ENCODE results near the gene GPR150.

Gene GPR150

GRCh38 chr5:95595289-95595931, 24.5 kb upstream of the GPR150 start:
- TF ChIP-seq, protein P1, sequence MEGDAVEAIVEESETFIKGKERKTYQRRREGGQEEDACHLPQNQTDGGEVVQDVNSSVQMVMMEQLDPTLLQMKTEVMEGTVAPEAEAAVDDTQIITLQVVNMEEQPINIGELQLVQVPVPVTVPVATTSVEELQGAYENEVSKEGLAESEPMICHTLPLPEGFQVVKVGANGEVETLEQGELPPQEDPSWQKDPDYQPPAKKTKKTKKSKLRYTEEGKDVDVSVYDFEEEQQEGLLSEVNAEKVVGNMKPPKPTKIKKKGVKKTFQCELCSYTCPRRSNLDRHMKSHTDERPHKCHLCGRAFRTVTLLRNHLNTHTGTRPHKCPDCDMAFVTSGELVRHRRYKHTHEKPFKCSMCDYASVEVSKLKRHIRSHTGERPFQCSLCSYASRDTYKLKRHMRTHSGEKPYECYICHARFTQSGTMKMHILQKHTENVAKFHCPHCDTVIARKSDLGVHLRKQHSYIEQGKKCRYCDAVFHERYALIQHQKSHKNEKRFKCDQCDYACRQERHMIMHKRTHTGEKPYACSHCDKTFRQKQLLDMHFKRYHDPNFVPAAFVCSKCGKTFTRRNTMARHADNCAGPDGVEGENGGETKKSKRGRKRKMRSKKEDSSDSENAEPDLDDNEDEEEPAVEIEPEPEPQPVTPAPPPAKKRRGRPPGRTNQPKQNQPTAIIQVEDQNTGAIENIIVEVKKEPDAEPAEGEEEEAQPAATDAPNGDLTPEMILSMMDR (IDR thresholded peaks at IDR 0.05; ENCODE audit: insufficient read depth, low read depth, low read length, missing control alignments): no peak
- DNase-seq (ENCODE audit: low read depth): no peak
- no peak overlapping the region for H3K4me3 ChIP-seq (ENCODE audit: low read depth, low read length)

- no peak for DNase-seq (ENCODE audit: low read depth)
- H3K4me3 ChIP-seq (ENCODE audit: low read depth, low read length): no peak overlapping the region
- TF ChIP-seq, protein P1 (IDR thresholded peaks at IDR 0.05; ENCODE audit: insufficient read depth, low read depth, low read length, missing control alignments): no peak
These were observed 20.6 kb upstream of the GPR150 start for GRCh38 chr5:95599252-95599651.

GRCh38 chr5:95600557-95600956, 19.3 kb upstream of the GPR150 start:
- TF ChIP-seq, protein P1 (IDR thresholded peaks at IDR 0.05; ENCODE audit: insufficient read depth, low read depth, low read length, missing control alignments): no peak
- no peak for DNase-seq (ENCODE audit: low read depth)
- no peak overlapping the region for H3K4me3 ChIP-seq (ENCODE audit: low read depth, low read length)

- TF ChIP-seq, protein P1 (IDR thresholded peaks at IDR 0.05; ENCODE audit: insufficient read depth, low read depth, low read length, missing control alignments): no peak
These were observed 14.1 kb upstream of the GPR150 start for GRCh38 chr5:95605786-95606185.

GRCh38 chr5:95606419-95606818, 13.5 kb upstream of the GPR150 start:
- TF ChIP-seq, protein P1 (IDR thresholded peaks at IDR 0.05; ENCODE audit: insufficient read depth, low read depth, low read length, missing control alignments): no peak
- no peak overlapping the region for H3K4me3 ChIP-seq (ENCODE audit: low read depth, low read length)
- DNase-seq (ENCODE audit: low read depth): no peak

More at GRCh38 chr5:95605786-95606185, 14.1 kb upstream of the GPR150 start:
- DNase-seq (ENCODE audit: low read depth): no peak
- H3K4me3 ChIP-seq (ENCODE audit: low read depth, low read length): no peak overlapping the region

DNA sequence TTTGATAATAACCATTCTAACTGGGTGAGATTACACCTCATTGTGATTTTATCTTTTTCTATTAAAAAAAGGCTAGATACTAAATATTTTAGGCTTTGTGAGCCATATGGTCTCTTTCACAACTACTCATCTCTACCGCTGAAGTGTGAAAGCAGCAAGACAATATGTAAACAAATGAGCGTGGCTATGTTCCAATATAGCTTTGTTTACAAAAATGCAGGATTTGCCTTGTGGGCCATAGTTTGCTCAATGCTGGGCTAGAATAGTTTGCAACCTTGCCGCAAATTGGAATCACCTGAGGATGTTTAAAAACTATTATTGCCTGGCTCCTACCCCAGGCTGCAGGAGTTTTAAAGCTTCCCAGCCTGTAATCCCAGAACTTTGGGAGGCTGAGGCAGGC, 10.2 kb upstream of the GPR150 start:
- DNase-seq (ENCODE audit: low read depth): no peak
- no peak overlapping the region for H3K4me3 ChIP-seq (ENCODE audit: low read depth, low read length)
- TF ChIP-seq, protein P1 (IDR thresholded peaks at IDR 0.05; ENCODE audit: insufficient read depth, low read depth, low read length, missing control alignments): no peak

- no peak overlapping the region for H3K4me3 ChIP-seq (ENCODE audit: low read depth, low read length)
- no peak for DNase-seq (ENCODE audit: low read depth)
- TF ChIP-seq, protein P1 (IDR thresholded peaks at IDR 0.05; ENCODE audit: insufficient read depth, low read depth, low read length, missing control alignments): no peak
These were observed 9.3 kb upstream of the GPR150 start for GRCh38 chr5:95610546-95610945.

Measured in GM12865 (cell line).